ENCODE data around the gene TLE3. TPM values are rescaled to one million over a fixed set of nuclear protein-coding genes. Genes with fewer than 3 reads are reported as not detected.

TLE3 gene
- total RNA-seq, 1 donor from 2014 or later = 17.8 TPM

DNA sequence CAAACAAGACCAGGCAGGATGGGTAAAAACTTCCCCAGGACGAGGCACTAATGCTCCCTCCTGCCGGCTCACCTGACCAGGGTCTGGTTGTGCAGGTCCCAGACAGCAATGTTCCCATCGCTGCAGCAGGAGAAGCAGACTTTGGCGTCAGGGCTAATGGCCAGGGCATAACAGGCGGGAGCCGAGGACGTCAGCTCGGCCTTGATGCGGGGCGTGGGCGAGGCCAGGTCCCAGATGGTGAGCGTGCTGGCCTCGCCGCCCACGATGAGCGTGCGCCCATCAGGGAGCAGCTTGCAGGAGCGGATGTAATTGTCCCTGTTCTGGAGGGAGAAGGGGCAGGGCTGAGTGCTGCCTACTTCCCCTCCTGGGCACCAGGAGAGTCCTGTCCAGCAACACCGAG lies 43.4 kb downstream of the TLE3 start:
- TF ChIP-seq, protein P1, sequence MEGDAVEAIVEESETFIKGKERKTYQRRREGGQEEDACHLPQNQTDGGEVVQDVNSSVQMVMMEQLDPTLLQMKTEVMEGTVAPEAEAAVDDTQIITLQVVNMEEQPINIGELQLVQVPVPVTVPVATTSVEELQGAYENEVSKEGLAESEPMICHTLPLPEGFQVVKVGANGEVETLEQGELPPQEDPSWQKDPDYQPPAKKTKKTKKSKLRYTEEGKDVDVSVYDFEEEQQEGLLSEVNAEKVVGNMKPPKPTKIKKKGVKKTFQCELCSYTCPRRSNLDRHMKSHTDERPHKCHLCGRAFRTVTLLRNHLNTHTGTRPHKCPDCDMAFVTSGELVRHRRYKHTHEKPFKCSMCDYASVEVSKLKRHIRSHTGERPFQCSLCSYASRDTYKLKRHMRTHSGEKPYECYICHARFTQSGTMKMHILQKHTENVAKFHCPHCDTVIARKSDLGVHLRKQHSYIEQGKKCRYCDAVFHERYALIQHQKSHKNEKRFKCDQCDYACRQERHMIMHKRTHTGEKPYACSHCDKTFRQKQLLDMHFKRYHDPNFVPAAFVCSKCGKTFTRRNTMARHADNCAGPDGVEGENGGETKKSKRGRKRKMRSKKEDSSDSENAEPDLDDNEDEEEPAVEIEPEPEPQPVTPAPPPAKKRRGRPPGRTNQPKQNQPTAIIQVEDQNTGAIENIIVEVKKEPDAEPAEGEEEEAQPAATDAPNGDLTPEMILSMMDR (IDR thresholded peaks at IDR 0.05; ENCODE audit: borderline replicate concordance) = no peak
- intact Hi-C loops (cut with micrococcal nuclease) = no loop called here
- Histone ChIP-seq H3K36me3 (peaks cover 100% of the 10 kb centered on the region), H3K27ac (replicated peaks) (no peak overlapping the region), H3K4me1 (no peaks in the 10 kb centered on the region), H3K9me3 (replicated peaks) (no peaks in the 10 kb centered on the region), H3K27me3 (ENCODE audit: low read depth) (no peaks in the 10 kb centered on the region), H3K4me3 (no peak overlapping the region)
- no peak for DNase-seq

DNA sequence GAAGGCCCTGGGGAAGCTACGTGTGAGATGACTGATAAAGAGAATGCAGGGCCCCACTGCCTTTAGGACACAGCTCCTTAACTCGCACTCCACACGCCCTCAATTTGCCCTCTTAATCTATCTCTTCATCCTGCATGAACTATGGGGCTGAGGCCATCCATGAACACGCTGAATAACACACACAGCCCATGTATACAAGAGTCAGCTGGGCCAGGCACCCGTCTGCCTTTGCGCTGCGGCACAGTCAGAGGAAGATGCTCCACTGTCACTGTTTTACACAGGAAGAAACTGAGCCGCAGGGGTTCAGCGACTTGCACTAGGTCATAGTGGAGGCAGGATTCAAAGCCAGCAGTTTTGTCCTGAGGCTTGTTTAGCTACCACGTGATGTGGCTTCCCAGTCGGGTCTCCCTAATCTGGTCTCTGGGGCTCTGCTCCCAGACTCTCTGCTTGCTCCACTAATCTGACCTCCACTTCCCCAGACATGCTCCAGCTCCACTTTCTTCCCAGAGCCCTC lies 43.9 kb downstream of the TLE3 start:
- no peak for DNase-seq
- Histone ChIP-seq H3K27me3 (ENCODE audit: low read depth) (no peaks in the 10 kb centered on the region), H3K27ac (replicated peaks) (no peak overlapping the region), H3K9me3 (replicated peaks) (no peaks in the 10 kb centered on the region), H3K4me3 (no peak overlapping the region), H3K36me3 (peaks cover 94% of the 10 kb centered on the region), H3K4me1 (no peaks in the 10 kb centered on the region)
- intact Hi-C loops (cut with micrococcal nuclease) = no loop called here
- TF ChIP-seq, protein P1 (IDR thresholded peaks at IDR 0.05; ENCODE audit: borderline replicate concordance) = no peak

DNA sequence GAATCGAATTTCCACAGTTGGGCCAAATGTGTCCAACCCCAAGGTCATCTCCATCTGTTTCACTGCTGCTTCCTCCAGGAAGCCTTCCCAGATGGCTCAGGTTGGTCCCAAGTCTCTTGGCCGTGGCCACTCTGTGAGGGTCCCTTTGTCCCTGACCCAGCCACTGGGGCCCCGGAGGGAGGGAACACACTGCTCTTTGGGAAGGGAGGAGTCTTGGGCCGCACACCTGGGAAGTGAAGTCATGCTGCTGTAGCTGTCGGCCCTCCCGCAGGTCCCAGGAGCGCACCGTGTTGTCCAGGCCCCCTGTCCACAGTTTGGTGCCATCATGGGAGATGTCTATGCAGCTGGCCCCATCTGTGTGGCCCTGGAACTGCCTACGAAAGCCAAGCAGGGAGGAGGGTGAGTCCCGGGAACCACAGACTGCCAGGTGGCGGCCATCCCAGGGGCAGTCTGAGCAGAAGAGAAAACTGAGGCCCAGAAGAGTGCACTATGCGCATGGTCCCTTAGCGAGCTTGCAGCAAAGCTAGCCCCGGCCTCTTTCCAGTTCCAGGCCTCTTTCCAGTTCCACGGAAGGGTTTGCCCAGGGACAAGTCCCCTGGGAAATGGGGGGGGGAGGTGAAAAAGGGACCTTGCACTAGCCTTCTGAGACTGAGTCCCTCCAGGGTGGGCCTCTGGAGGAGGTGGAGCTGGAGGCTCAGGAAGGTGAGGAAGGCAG lies 44.6 kb downstream of the TLE3 start:
- H3K27ac ChIP-seq (replicated peaks) = no peak overlapping the region
- H3K36me3 ChIP-seq = peaks cover 88% of the 10 kb centered on the region
- TF ChIP-seq, protein P1 (IDR thresholded peaks at IDR 0.05; ENCODE audit: borderline replicate concordance) = no peak
- no peaks in the 10 kb centered on the region for H3K27me3 ChIP-seq (ENCODE audit: low read depth)
- no peak for DNase-seq
- peaks cover 3% of the 10 kb centered on the region for H3K4me1 ChIP-seq
- intact Hi-C loops (cut with micrococcal nuclease) = no loop called here
- no peaks in the 10 kb centered on the region for H3K9me3 ChIP-seq (replicated peaks)
- H3K4me3 ChIP-seq = no peak overlapping the region

DNA sequence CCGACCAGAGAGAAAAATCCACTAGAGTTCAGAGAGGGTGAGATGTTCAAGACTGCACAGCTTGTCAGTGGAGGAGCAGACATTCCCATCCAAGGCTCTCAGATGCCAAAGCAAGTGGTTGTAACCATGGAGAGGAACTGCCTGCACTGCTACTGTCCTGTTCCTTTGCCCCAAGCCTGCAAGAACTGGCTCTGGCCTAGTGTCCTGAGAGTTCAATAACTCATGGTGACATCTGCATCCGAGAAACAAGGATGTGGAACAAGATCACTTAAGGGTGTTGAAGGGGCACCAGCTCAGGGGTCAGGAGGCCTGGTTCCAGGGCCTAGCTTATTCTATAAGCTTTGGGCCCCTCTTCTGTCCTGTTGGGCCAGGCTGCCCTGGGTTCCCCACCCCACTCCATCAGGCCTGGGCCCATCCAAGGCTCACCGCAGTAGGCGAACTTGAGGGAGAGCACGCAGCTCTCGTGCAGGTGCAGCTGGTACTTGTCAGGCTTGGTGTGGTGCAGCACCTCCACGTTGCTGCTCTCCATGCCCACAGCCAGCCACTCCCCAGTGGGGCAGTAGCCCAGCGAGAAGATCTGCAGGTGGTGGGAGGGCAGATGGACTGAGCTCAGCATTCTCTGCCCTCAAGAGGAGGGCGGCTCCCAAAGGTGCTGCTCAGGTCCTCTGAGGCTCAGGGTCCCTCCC lies 45.6 kb downstream of the TLE3 start:
- H3K4me1 ChIP-seq = peaks cover 8% of the 10 kb centered on the region
- H3K4me3 ChIP-seq = no peak overlapping the region
- no peaks in the 10 kb centered on the region for H3K27me3 ChIP-seq (ENCODE audit: low read depth)
- H3K27ac ChIP-seq (replicated peaks) = no peak overlapping the region
- intact Hi-C loops (cut with micrococcal nuclease) = no loop called here
- DNase-seq = no peak
- TF ChIP-seq, protein P1 (IDR thresholded peaks at IDR 0.05; ENCODE audit: borderline replicate concordance) = no peak
- H3K9me3 ChIP-seq (replicated peaks) = no peaks in the 10 kb centered on the region
- peaks cover 77% of the 10 kb centered on the region for H3K36me3 ChIP-seq

DNA sequence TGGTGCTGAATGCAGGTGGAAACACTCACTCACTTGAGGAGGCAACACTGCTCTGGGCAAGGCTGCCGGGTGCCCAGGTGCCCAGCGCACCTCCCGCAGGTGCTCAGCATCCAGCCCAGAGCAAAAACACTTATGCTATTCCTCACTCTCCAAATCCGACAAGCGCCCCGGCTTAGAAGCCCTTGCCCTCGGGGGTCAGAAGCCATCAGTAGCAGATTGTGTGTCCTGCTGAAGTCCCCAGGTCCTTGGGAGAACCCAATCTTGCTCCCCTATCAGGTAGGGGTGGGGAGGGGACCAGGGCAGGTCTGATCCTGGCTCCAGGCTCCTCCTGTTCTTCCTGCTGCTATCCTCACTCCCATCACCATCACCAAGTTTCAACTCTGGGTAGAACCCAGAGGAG lies 46.7 kb downstream of the TLE3 start:
- H3K9me3 ChIP-seq (replicated peaks) = no peaks in the 10 kb centered on the region
- TF ChIP-seq, protein P1 (IDR thresholded peaks at IDR 0.05; ENCODE audit: borderline replicate concordance) = no peak
- intact Hi-C loops (cut with micrococcal nuclease) = no loop called here
- H3K27me3 ChIP-seq (ENCODE audit: low read depth) = no peaks in the 10 kb centered on the region
- H3K4me1 ChIP-seq = peaks cover 8% of the 10 kb centered on the region
- H3K36me3 ChIP-seq = peaks cover 66% of the 10 kb centered on the region
- no peak for DNase-seq
- no peak overlapping the region for H3K27ac ChIP-seq (replicated peaks)
- H3K4me3 ChIP-seq = no peak overlapping the region
